Central memory CD4-positive, alpha-beta T cell (primary cell): ENCODE measurements around the gene EPB41L5.

Experiments
- DNase-seq: peaks from one replicate; pipeline ENCODE4 v3.0.0; 2022

Gene EPB41L5

DNA sequence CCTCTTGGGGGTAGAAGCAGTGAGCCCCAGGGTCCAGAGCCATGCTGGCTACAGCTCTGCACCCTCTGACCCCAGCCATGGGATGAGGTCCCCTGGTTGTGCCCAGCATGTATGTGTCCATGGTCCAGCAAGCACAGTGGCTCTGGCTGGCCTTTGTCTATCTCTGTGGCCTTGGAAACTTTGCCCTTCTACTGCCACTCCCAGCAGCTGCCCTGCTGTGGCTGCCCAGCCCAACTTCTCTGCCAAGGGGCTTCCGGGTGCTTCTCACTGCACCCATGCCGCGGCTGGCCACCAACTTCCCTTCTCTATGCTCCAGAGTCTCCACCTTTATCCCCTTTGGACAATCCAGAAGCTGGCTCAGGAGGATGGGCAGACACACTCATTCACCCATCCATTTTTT is 191.5 kb downstream of the EPB41L5 start:
- DNase-seq = no peak

DNA sequence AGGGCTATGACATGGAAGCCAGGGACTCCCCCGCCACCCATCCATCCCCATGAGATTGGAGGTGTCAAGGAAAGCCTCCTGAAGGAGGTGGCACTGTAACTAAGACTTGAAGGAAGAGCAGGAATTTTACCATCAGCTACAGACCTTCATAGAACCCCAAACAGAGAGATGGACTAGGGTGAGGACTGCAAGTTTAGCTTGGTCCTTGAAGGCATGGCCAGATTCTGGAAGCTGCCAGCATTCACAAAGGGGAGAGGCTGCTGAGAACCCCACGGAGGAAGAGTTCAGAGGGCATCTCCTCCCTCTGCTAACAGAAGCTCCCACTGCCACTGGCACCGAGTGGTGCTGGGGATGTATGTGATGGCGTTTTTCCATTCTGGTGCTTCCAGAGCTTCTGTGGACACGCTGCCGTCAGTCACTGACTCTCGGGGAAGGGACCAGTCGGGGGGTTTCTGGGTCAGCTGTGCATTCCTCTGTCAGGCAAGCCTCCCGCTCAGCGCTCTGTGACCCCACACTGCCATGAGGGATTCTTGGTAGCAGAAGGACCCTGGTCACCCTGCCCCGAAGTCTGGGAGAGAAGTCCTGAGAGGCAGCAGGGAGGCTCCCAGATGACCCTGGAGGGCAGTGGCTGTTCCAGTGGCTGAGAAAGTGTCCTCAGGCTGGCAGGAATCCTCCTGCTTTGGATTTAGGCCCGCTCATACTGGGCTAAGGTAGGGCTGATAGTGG is 192.2 kb downstream of the EPB41L5 start:
- no peak for DNase-seq

DNA sequence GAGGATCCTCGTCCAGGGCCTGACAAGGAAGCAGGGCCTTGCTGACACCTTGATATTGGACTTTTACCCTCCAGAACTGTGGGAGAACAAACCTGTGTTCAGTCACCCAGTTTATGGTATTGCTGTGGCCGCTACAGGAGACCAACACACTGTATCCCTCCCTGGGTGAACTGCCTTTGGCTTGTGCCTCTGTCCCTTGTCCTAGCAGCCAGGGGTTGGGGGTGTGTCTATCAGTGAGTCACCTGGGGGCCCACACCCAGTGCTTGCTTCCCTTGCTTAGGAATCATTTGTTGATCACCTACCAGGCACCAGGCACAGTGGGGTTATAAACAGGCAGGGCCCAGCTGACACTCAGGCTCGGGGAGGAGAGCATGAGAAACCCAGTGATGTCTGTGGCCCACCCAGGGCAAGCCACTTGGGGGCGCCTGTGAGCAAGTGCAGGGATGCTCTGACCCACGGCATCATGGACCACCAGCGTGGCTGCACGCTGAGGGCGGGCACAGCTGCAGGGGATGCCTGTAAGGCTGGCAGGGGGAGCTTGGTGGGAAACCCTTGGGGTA is 193.2 kb downstream of the EPB41L5 start:
- DNase-seq = no peak

DNA sequence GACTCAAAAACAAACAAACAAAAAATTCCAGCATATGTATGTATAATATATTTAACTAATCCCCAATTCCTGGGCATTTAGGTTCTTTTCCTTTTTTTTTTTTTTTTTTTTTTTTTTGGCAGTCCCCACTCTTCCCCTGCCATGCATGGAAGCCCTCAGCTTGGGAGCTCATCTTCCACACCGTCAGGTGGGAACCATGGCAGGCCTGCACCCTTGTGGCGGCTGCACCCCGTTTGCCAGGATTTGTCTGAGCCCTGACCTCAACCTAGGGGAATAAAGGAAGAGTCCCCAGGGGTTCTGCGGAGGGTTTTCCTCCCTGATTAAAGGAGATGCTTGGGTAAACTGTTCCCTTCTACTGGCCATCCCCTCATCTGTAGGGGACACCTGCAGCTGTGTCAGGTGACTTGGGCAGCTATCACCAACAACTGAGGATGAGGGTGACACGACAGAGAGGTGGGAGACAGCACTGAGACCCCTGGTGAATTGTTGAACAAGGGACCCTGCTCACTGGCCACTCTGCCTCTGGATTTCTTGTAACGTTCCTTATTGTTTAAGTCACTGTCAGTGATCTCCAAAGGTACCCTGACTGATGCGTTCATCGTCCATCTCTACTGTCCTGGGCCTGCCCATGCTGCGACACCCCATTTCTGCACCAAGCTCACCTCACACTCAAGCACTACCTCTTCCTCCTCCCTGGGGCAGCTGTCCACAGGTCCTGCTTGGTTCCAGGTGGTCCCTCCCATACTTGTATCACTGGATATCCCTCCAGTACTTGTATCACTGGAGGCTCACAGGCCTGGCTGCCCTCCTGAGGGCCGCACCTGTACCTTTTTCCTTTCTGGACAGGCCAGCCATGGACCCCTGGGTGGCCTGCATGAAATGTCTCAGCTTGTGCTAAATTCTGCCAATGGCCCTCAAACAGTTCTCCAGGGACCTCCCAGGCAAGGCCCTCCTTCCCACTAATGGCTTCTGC is 195.8 kb downstream of the EPB41L5 start:
- no peak for DNase-seq

DNA sequence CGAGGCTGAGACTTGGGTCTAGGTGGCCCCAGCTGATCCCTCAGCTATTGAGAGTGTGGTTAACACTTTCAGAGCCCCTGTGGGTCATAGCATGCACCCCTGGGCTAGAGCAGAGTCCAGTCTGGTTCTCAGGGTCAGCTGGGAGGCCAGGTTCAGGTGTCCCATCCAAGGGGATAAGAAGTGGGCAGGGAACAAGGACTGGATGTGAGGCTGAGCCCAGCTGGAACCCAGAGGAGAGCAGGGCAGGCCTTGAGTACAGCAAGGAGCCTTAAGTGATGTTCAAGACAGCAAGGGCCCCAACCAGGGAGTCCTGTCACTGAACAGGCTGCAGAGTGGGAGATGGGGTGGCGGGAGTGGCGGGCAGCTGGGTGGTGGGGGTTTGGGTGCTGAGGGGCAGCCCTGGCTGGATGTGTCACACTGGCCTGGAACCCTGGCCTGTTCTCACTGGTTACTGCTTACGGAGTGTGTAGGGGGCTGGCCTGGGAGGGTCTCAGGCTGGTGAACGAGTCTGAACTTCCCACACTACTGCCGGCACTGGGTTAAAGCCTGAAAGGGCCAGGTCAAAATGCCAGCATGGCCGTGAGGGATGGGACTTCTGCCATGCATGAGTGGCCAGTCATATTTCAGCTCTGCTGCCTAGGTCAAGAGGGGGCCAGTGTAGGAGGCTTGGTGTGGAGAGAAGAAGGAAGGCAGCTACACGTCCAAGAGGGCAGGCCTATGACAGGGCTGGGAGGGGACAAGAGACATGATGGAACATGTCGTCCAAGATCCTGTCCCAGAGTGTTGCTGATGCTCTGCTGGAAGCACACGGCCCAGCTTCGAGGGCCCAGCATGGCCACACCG is 196.8 kb downstream of the EPB41L5 start:
- DNase-seq = no peak

DNA sequence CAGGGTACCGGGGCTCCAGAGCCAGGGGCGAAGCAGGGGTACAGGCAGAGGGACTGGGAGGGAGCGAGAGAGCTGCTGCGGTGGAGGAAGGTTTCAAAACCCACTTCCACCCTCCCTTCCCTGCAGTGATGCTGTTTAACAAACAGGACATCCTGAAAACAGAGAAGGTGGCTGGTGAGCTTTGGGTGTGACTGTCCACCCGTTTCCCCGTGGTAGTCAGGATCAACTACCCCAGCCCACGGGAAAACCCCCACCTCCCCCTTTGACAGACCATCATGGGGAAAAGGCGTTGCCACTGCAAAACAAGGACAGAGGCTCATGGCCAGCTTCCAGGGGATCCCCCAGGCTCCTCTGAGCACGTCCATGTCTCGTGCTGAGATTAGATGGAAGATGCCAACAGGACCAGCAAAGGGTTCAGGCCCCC is 197.4 kb downstream of the EPB41L5 start:
- DNase-seq = no peak

DNA sequence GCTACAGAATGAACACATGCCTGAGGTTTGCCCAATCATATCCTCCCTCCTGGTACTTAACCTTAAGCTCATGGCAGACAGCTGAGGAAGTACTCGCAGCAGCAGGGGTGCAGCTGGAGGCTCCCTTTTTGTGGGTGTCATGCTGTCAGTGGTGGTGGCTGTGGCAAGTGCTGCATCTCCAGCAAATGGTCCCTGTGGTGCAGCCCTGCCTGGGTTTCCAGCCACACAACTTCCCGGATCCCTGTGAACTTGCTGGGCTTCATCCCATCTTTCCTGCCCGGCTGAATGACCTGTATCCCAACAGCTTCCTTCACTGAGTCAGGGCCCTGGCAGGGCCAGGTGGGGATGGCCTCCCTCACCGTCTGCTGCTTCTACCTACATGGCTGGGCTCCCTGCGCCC is 205.3 kb downstream of the EPB41L5 start:
- DNase-seq = no peak

DNA sequence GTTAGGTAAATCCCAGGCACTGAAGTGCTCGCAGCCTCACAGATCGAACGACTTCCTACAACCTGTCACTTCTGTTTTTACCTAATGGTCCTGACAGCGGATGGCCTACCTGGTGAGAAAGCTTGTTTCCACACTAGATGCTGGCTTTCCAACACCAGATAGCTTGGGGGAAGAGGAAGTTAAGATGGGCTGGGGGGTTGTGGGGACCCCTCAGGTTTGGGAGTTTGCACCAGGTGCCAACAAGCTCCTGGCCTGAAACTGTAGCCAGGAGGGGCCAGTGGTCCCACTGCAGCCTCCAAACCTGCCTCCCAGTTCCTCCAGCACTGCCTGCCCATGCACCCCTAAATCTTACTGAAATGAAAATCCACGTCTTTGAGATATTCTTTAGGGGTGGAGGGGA is 206.4 kb downstream of the EPB41L5 start:
- DNase-seq = no peak

DNA sequence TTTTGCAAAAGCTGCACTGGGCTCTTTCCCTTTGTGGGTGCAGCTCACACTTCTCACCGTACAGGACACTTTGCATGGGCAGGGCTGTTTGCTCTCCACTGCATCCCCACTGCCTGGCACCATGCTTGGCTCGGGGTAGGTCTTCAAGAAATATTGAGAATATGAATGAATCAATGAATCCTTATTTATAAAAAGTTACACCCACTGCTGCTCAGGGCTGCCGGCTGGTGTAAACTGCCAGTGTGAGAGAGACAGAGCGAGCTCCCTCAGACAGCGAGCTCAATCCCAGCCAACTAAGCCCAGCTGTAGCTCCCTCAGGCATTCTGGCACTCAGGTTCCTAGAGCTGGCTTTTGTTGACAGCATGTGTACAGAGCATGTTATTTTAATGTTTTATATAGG is 206.9 kb downstream of the EPB41L5 start:
- no peak for DNase-seq

DNA sequence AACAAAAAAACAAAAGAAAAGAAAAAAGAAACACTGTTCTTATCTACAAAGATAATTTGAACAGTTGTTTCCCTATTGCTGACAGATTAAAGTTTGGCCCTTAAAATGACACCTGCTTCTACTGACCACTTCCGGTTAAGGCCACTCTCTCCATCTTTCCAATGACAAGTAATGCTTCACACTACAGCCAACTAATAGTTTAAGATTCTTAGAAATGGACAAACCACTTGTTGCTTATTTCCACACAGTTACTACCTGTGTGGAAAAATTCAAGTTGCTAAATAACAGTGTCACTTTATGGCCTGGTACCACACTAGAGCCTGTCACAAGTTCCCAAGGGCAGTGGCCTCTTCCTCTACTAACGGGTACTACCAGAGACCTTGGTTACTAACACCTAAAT is 207.9 kb downstream of the EPB41L5 start:
- no peak for DNase-seq

DNA sequence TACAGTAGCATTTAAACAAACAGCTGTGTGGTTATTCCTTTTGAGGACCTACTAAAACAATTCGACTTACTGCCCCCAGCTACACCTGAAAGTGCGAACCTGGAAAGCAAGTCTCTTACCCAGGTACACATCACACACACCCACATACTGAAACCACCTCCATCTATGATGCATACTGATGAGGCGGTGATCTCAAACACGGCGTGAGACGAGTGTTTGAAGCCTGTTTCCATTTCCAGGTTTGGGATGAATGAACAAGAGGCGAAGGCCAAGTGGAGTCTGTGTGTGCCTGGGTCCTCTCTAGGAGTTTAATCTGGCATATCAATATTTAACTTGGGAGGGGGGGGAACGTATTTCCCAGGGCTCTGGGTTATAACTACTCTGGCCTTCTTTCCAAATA is 208.7 kb downstream of the EPB41L5 start:
- no peak for DNase-seq

DNA sequence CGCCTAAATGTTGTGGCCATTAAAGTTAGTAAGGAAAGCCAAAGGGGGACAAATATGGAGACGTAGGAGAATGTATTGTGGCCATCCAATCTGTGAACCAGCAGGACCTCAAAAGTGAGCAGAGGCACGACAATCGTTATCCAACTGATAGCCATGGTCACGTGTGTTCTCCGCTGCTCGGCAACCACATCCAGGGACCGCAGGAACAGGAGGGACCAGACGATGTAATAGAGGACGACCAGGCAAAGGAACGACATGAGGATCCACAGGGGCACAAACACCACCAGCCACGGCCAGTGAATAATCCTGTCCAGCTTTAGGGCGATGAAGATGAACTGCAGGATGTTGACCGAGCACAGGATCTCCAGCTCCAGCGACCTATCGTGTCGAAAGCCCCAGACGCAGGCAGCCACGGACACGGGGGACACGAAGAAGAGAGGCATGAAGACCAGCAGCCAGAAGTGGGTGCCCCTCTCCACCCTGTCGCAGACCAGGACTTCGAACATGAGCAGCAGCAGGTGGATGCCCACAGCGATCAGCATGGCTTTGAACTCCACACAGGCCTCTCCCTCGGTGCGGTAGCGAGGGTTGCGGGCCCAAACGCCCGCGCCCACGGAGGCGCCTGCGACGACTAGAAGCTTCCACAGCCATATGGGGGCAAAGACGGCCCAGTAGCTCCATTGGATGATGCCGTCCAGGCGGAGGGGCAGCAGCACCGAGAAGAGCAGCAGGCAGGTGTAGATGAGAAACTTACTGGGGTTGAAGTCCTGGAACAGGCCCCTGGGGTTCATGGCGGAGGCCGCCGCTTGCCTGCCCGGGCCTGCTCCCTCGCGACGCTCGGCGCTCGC is 209.5 kb downstream of the EPB41L5 start:
- DNase-seq = no peak

DNA sequence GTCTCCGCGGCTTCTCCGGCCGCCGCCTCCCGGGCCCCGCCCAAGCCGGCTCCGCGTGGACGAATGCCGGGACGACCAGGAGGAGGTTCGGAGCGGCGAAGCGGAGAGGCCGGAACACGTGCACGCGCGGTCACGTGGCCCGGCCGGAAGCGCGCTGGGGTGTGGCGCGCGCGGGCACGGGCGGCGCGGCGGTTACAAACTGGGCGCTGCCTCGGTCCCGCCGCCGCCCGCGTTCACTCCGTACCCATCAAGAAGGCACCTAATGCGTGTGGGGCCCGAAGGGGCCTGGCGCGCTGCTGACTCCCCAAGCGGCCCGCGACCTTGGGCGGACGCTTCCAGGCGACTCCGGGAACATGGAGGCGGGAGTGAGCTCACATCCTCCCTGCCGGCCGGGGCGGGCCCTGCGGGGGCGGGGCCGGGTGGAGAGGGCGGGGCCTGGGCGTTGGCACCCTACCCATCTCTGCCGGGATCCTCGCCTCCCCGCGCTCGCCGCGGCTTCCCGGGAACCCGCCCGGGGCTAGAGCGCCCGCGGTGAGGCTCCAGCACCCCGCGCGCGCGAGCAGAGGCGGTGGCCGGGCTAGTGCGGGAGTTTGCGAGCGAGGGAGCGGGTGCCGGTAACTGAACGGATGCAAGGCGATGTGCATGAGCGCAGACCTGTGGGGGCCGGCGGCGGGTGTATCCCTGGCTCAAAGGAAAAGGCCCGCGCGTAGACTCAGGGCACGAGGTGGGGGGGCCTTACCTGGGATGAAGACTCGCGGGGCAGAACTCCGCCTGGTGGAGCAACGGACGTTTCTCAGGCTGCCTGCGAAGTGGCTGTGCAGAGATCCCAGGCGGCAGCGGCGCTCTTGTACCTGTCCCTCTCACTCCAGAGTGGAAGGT is 210.4 kb downstream of the EPB41L5 start, which contains the start of gene TMEM185B:
TMEM185B (minus strand) TSS at position 367 of the 879 bp plus-strand sequence. CDS start 424 bp downstream, outside the sequence.
- peak; percentile 88 for DNase-seq

DNA sequence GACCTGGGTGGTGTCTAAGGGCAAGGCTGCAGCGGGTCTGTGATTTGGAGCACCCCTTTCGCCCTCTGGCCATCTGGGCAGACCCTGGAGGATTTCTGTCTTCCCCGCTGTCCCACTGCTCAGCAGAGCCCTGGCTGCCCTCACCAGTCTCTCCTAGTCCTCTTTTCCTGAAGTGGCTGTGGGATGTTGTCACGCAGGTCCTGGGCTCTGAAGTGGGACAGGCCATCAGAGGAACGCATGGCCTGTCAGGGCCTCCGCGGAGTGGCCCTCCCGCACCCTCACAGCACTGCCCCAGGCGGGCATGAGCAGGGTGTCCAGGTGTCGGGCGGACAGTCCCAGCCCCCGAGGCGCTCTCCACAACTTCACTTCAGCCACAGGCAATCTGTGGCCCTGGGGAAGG is 211.4 kb downstream of the EPB41L5 start:
- no peak for DNase-seq

DNA sequence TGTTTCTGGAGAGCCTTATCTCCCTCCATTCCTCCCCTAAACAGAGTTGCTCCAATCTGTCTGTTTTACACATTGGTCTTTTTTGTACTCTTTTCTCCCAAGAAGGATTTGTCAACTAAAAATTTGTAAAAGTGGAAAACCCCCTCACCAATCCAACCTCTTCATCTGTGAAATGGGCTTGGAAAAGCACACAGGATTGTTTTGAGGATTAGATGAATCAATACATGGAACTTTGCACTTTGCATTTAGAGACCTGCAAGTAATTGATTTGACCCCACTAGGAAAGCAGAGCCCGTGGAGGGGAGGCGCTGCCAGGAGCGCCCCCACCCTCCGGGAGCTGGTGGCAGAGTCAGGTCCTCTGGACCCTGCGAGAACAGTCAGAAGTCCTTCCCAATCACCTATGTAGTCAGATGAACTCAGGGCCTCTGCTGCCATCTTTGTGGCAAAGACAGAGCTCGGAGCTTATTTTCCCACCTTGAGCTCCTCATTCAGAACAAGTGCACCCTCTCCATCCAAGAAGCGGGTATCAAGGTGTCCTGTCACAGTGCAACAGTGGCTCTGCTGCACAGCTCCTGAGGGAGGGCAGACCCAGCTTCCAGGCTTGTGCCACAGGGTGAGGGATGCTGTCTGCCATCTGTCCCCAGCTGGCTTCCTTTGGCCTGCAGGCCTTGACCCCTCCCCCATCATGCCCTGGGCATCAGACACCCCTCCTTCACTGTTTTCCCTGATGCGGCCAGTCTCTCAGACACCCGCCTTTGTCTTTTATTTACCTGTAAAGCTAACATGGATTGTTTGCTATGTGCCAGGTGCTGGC is 212.1 kb downstream of the EPB41L5 start:
- no peak for DNase-seq

DNA sequence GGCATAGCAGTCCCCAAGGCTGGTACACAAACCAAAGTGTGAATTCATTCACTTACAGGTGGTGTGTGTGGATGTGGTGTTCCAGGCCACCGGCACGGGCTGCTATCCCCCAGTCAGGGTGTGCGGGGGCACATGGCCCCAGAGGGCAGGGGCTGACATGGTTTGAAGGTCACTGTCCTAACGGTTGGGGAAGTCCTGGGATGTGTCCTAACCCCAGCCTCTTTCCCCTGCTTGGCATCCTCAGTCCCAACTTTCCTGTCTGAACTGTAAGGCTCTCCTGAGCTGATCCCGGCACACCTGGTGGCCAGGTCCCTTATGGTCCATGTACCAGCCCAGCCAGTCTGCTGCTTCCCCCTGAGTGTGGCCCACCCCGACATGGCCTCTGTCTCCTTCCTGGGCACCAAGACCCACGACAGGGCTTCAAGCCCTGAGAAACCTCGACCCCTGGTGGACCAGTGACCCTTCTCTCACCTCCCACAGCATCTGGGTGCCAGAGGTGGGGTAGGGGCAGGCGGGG is 212.7 kb downstream of the EPB41L5 start:
- DNase-seq = no peak

DNA sequence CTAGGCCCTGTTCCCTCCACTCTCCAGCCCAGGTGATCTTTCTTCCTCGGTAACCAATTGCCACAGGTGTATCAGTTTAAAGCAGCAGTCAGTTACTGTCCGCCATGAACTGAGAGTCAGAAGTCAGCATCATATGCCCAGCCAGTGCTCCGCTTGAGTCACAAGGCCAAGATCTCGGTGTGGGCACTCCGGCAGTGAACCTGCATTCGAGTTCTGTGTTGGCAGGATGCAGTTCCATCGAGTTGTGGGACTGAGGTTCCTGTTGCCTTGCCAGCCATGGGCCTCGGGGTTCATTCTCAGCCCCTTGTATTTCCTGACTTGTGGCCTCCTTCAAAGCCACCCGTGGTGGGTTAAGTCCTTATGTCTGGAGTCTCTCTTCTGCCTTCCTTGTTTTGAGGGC is 213.4 kb downstream of the EPB41L5 start:
- no peak for DNase-seq

DNA sequence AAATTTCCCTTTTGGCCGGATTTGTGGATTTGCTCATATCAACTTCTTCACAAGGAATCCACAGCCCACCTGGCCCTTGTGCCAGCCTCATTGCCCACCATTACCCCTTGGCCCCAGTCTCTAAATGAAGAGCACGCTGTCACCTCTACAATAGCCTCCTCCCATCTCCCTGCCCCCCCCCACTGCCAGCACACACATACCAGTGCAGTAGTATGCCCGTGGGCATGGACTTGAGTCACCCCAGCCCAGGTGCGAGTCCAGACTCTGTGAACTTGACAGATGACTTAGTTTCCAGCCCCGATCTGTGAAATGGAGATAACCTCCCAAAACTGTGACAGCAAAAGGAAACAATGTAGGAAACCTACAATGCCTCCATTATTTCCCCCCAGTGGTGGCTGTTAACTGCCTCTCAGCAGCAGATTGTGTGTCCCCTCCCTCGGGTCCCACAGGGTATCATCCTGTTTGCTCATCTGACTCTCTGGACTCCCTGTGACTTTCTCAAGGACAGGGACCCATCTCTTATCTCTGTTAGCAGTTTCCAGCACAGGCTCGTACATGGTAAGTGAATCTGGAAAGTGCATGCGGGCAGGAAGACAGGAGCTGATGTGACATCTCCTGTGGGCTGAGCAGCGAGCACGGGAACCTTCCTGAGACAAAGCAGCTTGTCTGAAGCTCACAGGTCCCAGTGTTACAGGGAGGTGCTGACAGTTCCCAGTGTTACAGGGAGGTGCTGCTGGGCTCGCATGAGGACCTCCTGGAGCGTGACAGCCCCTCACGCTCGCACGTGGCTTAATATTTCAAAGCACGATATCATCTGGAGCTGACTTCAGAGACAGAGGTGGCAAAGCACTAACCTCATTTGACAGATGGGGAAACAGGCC is 214.5 kb downstream of the EPB41L5 start:
- no peak for DNase-seq
